GM12878 (cell line): ENCODE data around the gene POFUT2. TPM values are rescaled to one million over a fixed set of nuclear protein-coding genes. Genes with fewer than 3 reads are reported as not detected.

Experiments used
- BMI1 ChIP-seq: fragments of 450-650 bp; IDR thresholded peaks from 2 replicates; pipeline ENCODE4 v1.6.1; 2016; ENCODE audit warnings: mild to moderate bottlenecking, moderate library complexity, borderline replicate concordance
- MEF2B ChIP-seq: fragments of 450-650 bp; IDR thresholded peaks from 2 replicates; pipeline ENCODE4 v1.6.1; 2018; ENCODE audit warnings: mild to moderate bottlenecking, moderate library complexity; ENCODE audit not compliant: partially characterized antibody, poor library complexity, severe bottlenecking
- MXI1 ChIP-seq: fragments of 150-350 bp; IDR thresholded peaks from 2 replicates; pipeline ENCODE4 v1.6.1; 2011; ENCODE audit warnings: low read depth, mild to moderate bottlenecking, inconsistent platforms, low read length, improper control_type of control experiment
- SREBF1 ChIP-seq: IDR thresholded peaks from 2 replicates; pipeline ENCODE4 v1.6.1; 2012; ENCODE audit warnings: mild to moderate bottlenecking, low read length
- SRF ChIP-seq, 2 experiments: IDR thresholded peaks; 2 replicates each; pipeline ENCODE4 v1.6.1; 2011; ENCODE audit warnings: low read depth in 2 of 2, low read length in 2 of 2, mild to moderate bottlenecking in 1 of 2, moderate library complexity in 1 of 2
- ZBTB33 ChIP-seq: fragments of 450-650 bp; IDR thresholded peaks from 2 replicates; pipeline ENCODE4 v1.6.1; 2017; ENCODE audit warnings: mild to moderate bottlenecking
- polyA plus RNA-seq, 11 experiments: library from polyadenylated mRNA; depleted of rRNA in 4 of 11; unstranded in 6 of 11; stranded (reverse) in 5 of 11; fragments of >200 nt; fragmentation: Nextera tagmentation in 4 of 11; fragmentation: Illumina TruSeq in 1 of 11; extraction: Ambion mirVana in 4 of 11; extraction: Trizol in 1 of 11; gene quantifications; 1 replicate in 1 of 11; 2 replicates in 10 of 11; pipeline versions ENCODE4 v1.2.1 to v1.2.3, GENCODE V29; 2011 to 2016; ENCODE audit warnings: inconsistent platforms in 2 of 11, missing spikeins in 2 of 11, low read depth in 1 of 11
- total RNA-seq, 4 experiments: library from RNA; depleted of rRNA in 3 of 4; stranded (reverse); fragments of >200 nt in 3 of 4; fragmentation: Illumina TruSeq in 1 of 4; extraction: Trizol in 1 of 4; gene quantifications; 2 replicates each; pipeline versions ENCODE4 v1.2.1 to v1.2.3, GENCODE V29; 2013 to 2021
- TF ChIP-seq, protein P1 (sequence below): fragments of 450-650 bp; IDR thresholded peaks from 2 replicates; pipeline ENCODE4 v1.6.1; 2017; ENCODE audit warnings: mild to moderate bottlenecking, moderate library complexity
- TF ChIP-seq, protein P2 (sequence below): fragments of 450-650 bp; IDR thresholded peaks from 2 replicates; pipeline ENCODE4 v1.6.1; 2018; ENCODE audit warnings: mild to moderate bottlenecking, low read depth, moderate library complexity; ENCODE audit not compliant: partially characterized antibody

POFUT2 gene
- total and polyA plus RNA-seq, 10 of the 15 experiments (the other 5 are each of a cell fraction or from before 2014, with no cell fraction given) = 1.2 to 15.1 (median 6.8) TPM

- TF ChIP-seq, protein P1, sequence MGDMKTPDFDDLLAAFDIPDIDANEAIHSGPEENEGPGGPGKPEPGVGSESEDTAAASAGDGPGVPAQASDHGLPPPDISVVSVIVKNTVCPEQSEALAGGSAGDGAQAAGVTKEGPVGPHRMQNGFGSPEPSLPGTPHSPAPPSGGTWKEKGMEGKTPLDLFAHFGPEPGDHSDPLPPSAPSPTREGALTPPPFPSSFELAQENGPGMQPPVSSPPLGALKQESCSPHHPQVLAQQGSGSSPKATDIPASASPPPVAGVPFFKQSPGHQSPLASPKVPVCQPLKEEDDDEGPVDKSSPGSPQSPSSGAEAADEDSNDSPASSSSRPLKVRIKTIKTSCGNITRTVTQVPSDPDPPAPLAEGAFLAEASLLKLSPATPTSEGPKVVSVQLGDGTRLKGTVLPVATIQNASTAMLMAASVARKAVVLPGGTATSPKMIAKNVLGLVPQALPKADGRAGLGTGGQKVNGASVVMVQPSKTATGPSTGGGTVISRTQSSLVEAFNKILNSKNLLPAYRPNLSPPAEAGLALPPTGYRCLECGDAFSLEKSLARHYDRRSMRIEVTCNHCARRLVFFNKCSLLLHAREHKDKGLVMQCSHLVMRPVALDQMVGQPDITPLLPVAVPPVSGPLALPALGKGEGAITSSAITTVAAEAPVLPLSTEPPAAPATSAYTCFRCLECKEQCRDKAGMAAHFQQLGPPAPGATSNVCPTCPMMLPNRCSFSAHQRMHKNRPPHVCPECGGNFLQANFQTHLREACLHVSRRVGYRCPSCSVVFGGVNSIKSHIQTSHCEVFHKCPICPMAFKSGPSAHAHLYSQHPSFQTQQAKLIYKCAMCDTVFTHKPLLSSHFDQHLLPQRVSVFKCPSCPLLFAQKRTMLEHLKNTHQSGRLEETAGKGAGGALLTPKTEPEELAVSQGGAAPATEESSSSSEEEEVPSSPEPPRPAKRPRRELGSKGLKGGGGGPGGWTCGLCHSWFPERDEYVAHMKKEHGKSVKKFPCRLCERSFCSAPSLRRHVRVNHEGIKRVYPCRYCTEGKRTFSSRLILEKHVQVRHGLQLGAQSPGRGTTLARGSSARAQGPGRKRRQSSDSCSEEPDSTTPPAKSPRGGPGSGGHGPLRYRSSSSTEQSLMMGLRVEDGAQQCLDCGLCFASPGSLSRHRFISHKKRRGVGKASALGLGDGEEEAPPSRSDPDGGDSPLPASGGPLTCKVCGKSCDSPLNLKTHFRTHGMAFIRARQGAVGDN = no peak
- no peak for TF ChIP-seq SRF (IDR thresholded peaks at IDR 0.05; ENCODE audit: low read depth in 2 of 2, low read length in 2 of 2)
- TF ChIP-seq SREBF1 = no peak
- no peak for TF ChIP-seq MEF2B
- TF ChIP-seq, protein P2, sequence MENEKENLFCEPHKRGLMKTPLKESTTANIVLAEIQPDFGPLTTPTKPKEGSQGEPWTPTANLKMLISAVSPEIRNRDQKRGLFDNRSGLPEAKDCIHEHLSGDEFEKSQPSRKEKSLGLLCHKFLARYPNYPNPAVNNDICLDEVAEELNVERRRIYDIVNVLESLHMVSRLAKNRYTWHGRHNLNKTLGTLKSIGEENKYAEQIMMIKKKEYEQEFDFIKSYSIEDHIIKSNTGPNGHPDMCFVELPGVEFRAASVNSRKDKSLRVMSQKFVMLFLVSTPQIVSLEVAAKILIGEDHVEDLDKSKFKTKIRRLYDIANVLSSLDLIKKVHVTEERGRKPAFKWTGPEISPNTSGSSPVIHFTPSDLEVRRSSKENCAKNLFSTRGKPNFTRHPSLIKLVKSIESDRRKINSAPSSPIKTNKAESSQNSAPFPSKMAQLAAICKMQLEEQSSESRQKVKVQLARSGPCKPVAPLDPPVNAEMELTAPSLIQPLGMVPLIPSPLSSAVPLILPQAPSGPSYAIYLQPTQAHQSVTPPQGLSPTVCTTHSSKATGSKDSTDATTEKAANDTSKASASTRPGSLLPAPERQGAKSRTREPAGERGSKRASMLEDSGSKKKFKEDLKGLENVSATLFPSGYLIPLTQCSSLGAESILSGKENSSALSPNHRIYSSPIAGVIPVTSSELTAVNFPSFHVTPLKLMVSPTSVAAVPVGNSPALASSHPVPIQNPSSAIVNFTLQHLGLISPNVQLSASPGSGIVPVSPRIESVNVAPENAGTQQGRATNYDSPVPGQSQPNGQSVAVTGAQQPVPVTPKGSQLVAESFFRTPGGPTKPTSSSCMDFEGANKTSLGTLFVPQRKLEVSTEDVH = no peak
- TF ChIP-seq BMI1 = no peak
- no peak for TF ChIP-seq ZBTB33
- no peak for TF ChIP-seq MXI1
These were observed 30.5 kb upstream of the POFUT2 start (continued) for GRCh38 chr21:45318146-45318555.
